GM19397 (cell line): ENCODE data around the gene CCDC195.
A peak's percentile ranks its signal among the peaks of the same experiment; 100 is the strongest.

Experiments used
- ATAC-seq: cut with Tn5 transposase; IDR thresholded peaks from one replicate; pipeline ENCODE4 v1.9.1; 2021; ENCODE audit warnings: mild to moderate bottlenecking, moderate library complexity; ENCODE audit not compliant: unreplicated experiment

The CCDC195 gene, protein sequence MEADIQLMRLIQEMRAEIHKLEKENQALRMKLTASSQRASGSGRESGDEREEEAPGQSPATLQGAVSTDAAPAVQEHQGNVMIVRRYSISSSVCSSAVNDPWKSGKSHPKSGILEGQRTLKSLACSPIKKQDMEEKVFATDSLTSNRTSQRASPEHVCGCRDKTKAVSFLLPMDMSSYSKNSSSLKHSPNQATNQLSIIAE

DNA sequence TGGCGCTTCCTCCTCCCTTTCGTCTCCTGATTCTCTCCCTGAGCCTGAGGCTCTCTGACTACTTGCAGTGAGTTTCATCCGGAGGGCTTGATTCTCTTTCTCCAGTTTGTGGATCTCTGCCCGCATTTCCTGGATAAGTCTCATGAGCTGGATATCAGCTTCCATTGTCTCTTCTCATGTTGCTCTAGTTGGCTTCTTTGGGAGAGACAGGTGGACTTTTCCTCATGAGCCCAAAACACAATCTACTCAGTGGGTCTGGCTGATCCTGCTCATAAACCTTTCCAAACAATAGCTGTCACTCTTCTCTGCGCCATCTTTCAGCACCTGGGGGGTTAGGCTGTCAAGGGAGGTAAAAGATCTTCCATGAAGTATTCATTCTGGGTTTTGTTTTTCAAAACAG is at the start of gene CCDC195:
Gene CCDC195 (minus strand): TSS at position 165 of the 400 bp plus-strand sequence. CDS start 0 bp downstream, at position 165.
- ATAC-seq, result no peak

DNA sequence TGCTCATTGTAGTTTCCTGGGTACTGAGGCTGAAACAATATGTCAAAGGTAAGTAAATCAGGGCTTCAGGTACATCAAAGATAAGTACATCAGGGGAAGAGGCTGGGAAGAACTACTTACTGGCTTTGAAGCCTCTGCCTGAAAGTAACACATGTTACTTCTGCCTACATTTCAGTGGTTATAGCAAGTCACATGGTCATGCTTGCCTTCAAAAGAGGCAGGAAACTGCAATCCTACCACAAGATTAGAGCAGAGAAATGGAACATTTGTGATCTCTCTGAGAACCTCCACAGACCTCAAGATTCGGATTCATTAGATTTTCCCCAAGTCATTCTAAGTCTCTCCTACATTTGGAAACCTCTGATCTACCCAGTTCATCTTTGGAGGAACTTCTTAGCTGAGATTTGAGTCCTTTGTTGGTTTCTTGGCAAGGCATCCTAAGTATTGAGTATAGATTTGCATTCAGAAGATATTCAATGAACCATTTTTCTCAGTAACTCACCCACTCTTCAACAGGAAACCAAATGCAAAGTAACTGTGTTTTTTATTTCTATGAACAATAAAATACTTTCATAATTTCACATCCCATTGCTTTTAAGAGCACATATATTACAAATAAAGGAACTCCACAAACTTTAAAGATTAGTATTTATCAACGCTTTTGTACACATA is 48.5 kb upstream of the CCDC195 start:
- ATAC-seq, result peak; percentile 72

DNA sequence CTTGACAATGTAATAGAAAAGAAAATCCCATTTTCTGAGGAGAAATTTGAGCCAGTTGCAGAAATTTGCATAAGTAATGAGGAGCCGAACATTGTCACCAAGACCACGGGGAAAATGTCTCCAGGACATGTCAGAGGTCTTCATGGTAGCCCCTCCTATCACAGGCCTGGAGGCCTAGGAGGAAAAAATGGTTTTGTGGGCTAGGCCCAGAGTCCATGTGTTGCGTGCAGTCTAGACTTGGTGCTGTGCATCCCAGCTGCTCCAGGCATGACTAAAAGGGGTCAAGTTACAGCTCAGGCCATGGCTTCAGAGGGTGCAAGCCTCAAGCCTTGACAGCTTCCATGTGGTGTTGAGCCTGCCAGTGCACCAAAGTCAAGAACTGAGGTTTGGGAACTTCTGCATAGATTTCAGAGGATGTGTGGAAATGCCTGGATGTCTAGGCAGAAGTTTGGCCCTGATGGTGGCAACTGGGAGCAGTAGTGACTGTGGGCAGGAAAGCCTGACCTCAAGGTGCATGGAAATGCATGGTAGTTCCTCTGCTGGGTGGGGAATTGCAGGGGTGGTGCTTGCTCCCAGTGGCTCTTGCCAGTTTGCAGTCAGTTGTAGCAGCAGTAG is 41.9 kb upstream of the CCDC195 start:
- ATAC-seq, result no peak

DNA sequence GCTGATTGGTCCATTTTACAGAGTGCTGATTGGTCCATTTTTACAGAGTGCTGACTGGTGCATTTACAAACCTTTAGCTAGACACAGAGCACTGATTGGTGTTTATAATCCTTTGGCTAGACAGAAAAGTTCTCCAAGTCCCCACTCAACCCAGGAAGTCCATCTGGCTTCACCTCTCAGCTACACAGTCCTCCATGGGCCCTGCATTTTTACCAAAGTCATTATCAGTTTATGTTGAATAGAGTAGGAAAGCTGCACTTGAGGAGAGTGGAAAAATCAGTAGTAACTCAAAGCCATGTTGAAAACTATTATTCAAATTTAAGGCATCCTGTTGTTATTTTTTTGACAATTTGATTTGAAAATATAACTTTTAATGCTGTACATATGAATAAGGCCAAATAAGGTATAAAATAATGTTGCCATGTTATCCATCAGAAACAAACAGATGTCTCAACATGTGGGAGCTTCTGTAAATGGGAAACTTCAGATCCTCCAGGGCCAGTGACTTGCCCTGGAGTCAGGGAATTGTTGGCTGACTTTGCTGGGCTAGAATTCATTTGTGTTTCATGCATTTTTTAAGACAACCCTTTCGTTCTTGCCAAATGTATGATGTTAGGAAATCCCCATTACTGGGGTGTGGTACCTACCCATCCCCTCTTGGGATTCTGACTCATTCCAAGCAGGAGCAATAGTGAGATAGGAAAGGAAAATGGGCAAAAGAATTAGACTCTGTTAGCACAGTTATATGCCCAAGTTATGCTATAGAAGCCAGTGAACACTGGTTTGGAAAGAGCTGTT is 37.8 kb upstream of the CCDC195 start:
- no peak for ATAC-seq

DNA sequence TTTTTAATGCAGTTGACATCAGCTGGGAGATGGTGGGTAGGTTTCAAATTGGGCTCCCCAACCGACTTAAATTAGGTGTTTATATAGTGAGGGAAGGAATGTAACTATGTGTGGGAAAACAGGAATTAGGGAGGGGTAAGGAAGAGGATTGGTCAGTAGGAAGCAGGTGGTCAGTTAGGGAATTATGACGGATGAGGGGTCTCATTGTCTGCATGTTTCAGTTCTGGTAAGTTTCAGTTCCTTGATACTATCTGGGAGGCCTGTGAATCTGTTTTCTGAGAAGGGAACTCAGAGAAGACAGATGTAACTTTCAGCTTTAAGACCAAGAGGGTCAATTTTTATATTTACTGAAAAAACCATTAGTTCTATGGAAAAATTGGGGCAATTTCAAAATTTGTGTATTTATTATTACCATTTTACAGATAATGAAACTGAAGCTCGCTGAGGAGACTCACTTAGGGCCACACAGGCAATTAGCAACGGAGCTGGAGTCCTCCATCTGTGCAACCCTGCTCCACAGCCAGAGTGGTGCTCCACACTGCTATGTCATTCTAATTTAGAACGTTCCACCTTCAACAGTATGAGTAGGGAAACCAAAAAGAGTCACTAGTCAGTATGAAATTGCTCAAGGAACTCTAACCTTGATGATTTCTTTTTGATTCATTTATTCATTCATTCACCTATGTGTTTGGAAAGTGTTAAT is 36.0 kb upstream of the CCDC195 start:
- ATAC-seq, result no peak

DNA sequence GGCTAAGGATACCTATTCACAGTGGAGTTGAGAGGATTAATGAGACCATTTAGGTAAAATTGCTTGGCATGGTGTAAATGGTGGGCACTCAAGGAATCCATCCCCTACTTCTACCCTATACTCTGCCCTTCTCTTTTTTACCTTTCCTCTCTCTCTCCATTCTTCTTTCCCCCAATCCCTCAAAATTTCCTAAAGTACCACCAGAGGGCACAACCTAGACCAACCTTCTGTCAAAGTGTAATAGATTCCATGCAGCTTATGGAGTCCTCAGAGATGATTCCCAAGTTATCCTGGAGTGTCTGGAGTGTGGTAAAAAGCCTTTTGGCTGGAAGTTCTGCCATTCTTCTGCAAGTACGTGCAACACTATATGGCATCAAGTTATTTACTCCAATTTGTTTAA is 33.0 kb upstream of the CCDC195 start:
- no peak for ATAC-seq

DNA sequence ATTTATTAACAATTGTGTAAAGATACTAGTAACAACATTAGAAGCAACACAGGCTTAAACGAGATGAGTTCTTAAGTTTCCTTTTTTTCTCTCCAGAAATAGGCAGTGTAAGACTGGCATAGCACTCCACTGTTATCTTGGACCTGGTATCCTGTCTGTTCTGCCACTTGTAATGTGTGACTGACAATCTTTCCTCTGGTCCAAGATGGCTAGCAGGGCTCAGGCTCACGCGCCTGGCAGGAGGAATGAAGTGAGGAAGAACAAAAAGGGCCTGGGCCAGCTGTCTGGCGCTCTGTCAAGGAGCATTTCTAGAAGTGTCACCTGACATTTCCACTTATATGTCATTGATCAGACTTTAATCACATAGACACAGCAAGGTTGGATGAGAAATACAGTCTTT is 31.6 kb upstream of the CCDC195 start:
- no peak for ATAC-seq

DNA sequence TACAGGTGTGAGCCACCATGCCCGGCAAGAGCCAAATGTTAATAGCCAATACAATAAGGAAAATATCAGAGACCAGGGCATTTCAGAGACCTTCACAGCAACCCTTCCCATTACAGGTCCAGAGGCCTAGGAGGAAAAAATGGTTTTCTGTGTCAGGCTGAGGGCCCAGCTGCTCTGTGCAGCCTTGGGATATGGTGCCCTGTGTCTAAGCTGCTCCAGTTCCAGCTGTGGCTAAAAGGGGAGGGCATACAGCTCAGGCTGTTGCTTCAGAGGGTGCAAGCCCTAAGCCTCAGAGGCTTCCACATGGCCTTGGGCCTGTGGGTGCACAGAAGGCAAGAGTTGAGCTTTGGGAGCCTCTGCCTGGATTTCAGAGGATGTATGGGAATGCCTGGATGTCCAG is 20.1 kb upstream of the CCDC195 start:
- no peak for ATAC-seq

DNA sequence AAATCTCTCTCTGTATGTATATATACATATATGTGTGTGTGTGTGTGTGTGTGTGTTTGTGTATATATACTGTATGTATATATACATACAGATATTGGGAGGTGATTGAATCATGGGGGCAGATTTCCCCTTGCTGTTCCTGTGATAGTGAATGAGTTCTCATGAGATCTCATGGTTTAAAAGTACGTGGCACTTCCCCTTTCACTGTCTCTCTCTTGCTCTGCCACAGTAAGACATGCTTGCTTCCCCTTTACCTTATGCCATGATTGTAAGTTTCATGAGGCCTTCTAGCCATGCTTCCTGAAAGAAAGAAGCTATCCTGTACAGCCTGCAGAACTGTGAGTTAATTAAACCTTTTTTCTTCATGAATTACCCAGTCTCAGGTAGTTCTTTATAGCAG is 18.8 kb upstream of the CCDC195 start:
- ATAC-seq, result no peak

DNA sequence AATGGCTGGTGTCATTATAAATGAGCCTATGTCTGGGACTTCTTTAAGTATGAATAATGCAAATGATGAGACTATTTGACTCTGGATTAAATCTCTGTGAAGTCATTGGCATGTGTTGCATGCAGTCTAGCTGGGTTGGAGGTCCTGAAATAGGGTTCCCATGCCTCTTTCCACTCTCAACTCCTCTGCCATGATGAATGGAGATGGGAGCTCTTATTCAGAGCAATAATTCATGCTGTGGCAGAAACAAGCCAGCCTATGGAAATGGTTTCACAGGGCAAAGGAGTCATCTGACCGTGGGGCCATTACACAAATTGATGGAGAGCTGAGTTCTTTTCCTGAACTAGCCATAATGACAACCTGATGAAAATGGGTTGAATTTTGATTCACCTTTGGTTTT is 15.5 kb upstream of the CCDC195 start:
- no peak for ATAC-seq

DNA sequence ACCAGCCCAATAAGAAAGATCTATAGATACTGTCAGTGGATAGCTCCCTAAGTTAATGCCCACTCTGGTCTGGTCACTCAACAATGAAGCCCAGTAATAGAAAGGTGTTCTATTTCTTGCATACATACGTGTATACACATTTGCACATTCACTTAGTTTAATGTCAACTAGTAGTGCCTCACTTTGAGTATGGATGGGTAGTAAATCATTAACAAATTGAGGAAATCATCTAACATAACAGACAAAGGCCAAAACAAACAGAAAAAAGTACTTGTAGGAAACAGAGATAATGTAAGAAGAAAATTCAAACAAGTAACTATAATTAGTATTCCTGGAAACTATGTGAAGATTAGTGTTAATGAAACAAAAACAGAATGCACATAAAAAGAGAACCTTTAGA is 13.3 kb upstream of the CCDC195 start:
- no peak for ATAC-seq

DNA sequence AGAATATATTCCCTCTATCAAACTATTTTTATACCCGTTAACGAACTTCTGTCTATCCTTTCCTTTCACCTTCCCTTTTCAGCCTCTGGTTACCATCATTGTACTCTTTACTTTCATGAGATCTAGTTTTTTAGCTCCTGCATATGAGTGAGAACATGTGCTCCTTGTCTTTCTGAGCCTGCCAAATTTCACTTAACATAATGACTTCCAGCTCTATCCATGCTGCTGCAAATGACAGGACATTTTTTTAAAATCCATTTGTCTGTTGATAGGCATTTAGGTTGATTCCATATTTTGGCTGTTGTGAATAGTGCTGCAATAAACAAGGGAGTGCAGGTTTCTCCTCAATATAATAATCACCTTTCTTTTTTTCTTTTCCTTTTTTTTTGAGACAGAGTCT is 8.2 kb upstream of the CCDC195 start:
- ATAC-seq, result no peak

DNA sequence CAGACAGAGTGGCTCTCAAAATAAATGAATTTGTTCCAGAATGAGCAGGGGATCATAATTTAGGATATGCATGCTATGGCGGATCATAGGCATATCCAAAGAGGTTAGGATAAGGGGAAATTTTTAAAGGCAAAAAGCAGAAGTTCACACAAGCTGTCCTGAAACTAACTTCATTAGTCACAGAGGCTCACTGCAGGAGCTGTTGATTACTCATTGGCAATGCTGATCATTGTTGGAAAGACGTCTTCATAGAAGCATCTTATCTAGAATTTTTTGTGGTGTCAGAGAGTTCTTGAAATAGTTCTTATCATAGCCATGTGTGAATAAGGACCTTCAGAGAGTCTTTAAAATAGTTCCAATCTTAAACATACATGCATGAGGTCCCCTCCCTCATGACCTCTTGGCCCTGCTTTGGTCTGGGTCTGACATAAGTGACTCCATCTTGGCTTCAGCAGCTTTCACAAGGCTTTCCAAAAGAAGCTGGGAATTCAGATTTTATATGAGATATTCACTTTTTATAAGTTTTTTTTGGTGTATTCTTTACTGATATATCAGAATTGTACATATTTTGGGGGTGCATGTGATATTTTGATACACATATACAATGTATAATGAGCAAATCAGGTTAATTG is 7.5 kb upstream of the CCDC195 start:
- no peak for ATAC-seq

DNA sequence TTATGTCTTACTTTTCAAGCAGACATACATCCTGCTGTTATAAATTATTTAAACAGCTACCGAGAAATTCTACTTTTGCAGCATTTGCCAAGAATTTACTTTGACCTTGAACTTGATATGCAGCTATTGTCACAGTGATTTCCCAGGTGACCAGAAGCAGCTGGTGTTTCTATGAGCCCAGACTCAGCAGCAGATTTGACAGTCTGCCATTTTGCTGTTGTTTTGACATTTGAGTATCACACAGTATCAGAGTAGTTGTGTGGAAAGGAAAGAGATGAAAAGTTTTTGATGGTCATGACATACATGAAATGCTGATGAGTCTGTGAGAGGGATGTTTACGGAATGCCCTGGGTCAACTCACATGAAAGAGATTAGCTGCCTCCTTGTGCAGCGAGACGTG is 6.6 kb upstream of the CCDC195 start:
- no peak for ATAC-seq

DNA sequence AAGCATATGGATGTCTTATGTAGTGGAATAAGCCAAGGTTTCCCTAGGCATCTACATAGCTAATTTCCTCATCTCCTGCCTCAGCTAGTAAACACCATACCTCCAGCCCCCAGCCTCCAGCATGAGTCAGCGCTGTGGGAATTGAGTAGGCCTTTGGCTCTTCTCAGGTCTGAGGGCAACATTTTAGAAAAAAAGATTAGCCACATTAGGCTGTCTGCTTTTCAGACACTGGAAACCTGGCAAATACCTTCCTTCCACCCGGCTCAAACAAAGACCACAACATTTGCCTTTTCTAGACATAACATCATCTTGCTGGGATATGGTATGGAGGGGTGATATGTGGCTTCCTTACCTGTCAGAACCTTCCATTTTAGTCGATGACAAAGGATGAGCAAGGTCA is 6.1 kb upstream of the CCDC195 start:
- no peak for ATAC-seq

DNA sequence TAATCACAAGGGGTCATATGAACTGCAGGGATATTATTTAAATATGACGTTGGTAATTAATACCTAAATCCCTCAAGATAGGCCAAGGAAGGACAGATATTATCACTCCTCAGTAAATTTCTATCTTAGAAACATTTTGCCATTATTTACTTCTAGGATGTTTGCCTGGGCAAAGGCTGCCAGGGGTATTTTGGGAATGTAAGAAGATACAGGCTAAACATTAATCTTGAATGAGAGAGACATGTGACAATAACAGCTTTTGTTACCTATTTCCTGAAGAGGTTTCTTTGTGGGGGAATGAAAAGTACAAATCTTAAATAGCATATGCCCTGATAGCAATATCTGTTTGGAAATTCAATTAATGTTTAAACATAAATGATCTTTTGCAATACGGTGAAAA is 756 bp upstream of the CCDC195 start:
- ATAC-seq, result no peak

DNA sequence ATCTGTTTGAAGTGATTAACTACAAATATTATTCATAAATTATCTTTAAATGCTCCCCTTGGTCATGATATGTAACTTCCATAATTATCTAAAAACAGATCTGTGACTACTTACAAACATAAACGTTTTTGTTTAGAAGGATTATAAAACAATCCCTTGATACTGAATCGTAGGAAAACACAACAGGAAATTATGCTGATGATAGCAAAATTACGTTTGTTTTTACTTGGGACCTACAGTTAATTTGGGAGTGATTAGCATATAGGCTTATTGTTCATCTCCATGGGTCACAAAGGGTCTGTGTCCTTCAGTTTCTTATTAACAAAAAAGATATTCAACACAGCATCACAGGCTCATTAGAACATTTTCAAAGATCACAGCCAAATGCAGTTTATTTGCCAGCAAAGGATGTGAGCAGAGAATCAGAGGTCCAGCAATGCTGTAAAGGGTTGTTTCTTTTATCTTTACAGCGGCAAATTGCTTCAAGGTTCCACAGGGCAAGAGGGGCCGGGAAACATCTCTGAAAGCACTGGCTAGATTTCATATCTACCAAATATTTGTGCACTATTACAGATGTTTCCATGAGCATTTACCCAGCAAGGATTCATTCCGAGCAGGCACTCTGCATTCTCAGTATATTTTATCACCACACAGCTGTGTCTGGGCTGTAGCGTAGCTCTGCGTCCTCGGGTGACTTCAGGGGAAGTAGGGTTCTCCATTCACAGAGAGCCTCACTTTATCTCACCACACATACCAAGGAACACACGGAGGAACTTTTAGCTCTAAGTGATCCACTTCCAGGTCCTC is 4.1 kb downstream of the CCDC195 start:
- no peak for ATAC-seq

DNA sequence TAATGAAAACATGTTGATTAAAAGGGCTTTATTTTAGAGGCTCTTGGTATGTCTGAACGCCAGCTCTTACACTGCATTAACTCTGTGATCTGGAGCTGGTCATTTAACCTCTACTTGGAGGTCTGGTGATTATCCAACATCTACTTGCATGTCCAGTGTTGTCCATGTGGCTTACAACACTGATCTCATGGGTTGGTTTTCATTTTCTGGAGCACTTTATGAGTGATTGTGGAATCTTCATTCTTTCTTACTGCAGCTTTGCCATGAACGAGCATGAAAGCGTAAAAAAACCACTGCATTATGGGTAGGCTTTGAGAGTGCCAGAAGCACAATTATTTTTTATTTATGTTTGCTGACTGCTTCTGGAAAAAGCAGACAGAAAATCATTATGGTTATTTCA is 4.8 kb downstream of the CCDC195 start:
- ATAC-seq, result no peak

DNA sequence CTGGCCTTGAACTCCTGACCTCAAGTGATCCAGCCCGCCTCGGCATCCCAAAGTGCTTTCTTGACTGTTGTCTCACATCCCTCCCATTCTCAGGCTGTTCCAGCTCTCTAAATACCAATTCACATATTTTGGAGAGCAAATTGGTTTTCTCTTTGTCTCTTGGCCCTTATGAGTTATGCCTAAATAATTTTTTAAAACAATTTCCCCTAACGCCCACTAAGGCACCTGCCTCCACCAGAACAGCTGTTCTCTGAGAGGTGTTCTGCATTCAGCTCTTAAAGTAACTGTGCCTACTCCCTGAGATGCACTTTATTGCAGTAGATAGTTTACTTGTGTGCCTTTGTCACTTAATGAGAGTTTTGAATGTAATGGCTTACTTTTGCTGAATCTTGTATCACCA is 6.9 kb downstream of the CCDC195 start:
- no peak for ATAC-seq

DNA sequence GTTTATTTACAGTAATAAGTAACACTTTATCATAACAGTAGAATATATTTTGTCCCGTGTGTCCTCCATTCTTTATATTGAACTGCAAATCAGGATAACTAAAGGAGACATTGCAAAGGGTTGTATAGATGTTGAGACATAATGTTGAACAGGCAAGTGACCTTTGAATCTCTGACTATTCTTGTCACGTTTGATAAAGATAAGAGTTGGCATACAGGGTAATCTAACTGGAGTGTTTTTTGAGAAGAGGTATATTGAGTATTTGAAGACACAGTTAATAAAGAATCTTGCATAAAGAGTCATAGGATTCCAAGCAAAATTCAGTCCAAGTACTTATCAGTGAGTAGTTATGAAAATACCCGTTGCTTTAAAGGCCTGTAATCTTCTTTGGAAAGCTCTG is 21.7 kb downstream of the CCDC195 start:
- no peak for ATAC-seq
